Cardiac muscle cell (in vitro differentiated cells and primary cell): Measurements from ENCODE around the gene MYOD1. TPM values are rescaled to one million over a fixed set of nuclear protein-coding genes. Genes with fewer than 3 reads are reported as not detected.

Experiments used
- DNase-seq, 2 donors: peaks; one replicate each; pipeline versions ENCODE4 v3.0.0 to v3.0.0-alpha.2; 2010 to 2017; ENCODE audit warnings: low read depth in 1 of 2, low spot score in 1 of 2
- H3K27ac ChIP-seq: fragments of 200-600 bp; sonication (generic); 2 replicates; pipeline ENCODE4 v1.5.1; 2016
- H3K27me3 ChIP-seq: fragments of 200-600 bp; sonication (generic); 2 replicates; pipeline ENCODE4 v1.6.0; 2016; ENCODE audit warnings: control low read depth
- H3K36me3 ChIP-seq: fragments of 200-600 bp; sonication (generic); 2 replicates; pipeline ENCODE4 v1.5.1; 2016; ENCODE audit warnings: control low read depth
- H3K4me1 ChIP-seq: fragments of 200-600 bp; sonication (generic); 2 replicates; pipeline ENCODE4 v1.8.1; 2017; ENCODE audit warnings: low read depth, mild to moderate bottlenecking, mixed run types
- H3K4me3 ChIP-seq: fragments of 200-600 bp; sonication (generic); 2 replicates; pipeline ENCODE4 v1.5.1; 2016; ENCODE audit warnings: mild to moderate bottlenecking
- H3K9me3 ChIP-seq: fragments of 200-600 bp; sonication (generic); 2 replicates; pipeline ENCODE4 v1.5.1; 2017; ENCODE audit warnings: low read depth, mild to moderate bottlenecking, control low read depth
- CTCF ChIP-seq: IDR thresholded peaks from 2 replicates; pipeline ENCODE4 v1.5.1; 2012; ENCODE audit warnings: low read depth, mild to moderate bottlenecking, low read length
- polyA plus RNA-seq: library from polyadenylated mRNA; unstranded; fragments of >200 nt; fragmentation: Nextera tagmentation; extraction: Ambion mirVana; gene quantifications from 2 replicates; pipeline ENCODE4 v1.2.1, GENCODE V29; 2016
- total RNA-seq: library from RNA; depleted of rRNA; stranded (reverse); fragments of >200 nt; gene quantifications from 2 replicates; pipeline ENCODE4 v1.2.3, GENCODE V29; 2016

The MYOD1 gene
- total and polyA plus RNA-seq, 2 experiments from 2014 or later: not detected

GRCh38 chr11:17707830-17708229 lies 11.5 kb upstream of the MYOD1 start:
- no peak for DNase-seq
- Histone ChIP-seq H3K4me3 (no peak overlapping the region), H3K27ac (no peak overlapping the region), H3K36me3 (no peaks in the 10 kb centered on the region), H3K9me3 (no peaks in the 10 kb centered on the region), H3K27me3 (peaks cover 51% of the 10 kb centered on the region), H3K4me1 (no peaks in the 10 kb centered on the region)
- no peak for TF ChIP-seq CTCF

GRCh38 chr11:17711836-17712235 lies 7.5 kb upstream of the MYOD1 start:
- H3K4me3 ChIP-seq: no peak overlapping the region
- no peak for TF ChIP-seq CTCF
- H3K27ac ChIP-seq: no peak overlapping the region
- H3K36me3 ChIP-seq: no peaks in the 10 kb centered on the region
- no peaks in the 10 kb centered on the region for H3K9me3 ChIP-seq
- H3K27me3 ChIP-seq: peaks cover 80% of the 10 kb centered on the region
- no peaks in the 10 kb centered on the region for H3K4me1 ChIP-seq
- no peak for DNase-seq

- Histone ChIP-seq H3K4me3 (no peak overlapping the region), H3K36me3 (no peaks in the 10 kb centered on the region), H3K9me3 (no peaks in the 10 kb centered on the region), H3K4me1 (no peaks in the 10 kb centered on the region), H3K27ac (no peak overlapping the region), H3K27me3 (peaks cover 95% of the 10 kb centered on the region)
- TF ChIP-seq CTCF: no peak
- DNase-seq: no peak
Measured at GRCh38 chr11:17713851-17714250, 5.5 kb upstream of the MYOD1 start.

GRCh38 chr11:17714356-17714854 lies 5.0 kb upstream of the MYOD1 start:
- no peak overlapping the region for H3K4me3 ChIP-seq
- H3K9me3 ChIP-seq: no peaks in the 10 kb centered on the region
- peaks cover 98% of the 10 kb centered on the region for H3K27me3 ChIP-seq
- TF ChIP-seq CTCF: no peak
- no peak overlapping the region for H3K27ac ChIP-seq
- DNase-seq: no peak
- no peaks in the 10 kb centered on the region for H3K36me3 ChIP-seq
- H3K4me1 ChIP-seq: no peaks in the 10 kb centered on the region

- no peak for DNase-seq
- no peak overlapping the region for H3K4me3 ChIP-seq
- peaks cover 98% of the 10 kb centered on the region for H3K27me3 ChIP-seq
- no peaks in the 10 kb centered on the region for H3K36me3 ChIP-seq
- H3K9me3 ChIP-seq: no peaks in the 10 kb centered on the region
- H3K27ac ChIP-seq: no peak overlapping the region
- no peak for TF ChIP-seq CTCF
- no peaks in the 10 kb centered on the region for H3K4me1 ChIP-seq
Measured at GRCh38 chr11:17714870-17715269, 4.5 kb upstream of the MYOD1 start.

GRCh38 chr11:17716807-17717206 lies 2.6 kb upstream of the MYOD1 start:
- H3K27me3 ChIP-seq: peaks cover 100% of the 10 kb centered on the region
- TF ChIP-seq CTCF: no peak
- H3K27ac ChIP-seq: no peak overlapping the region
- H3K36me3 ChIP-seq: no peaks in the 10 kb centered on the region
- no peaks in the 10 kb centered on the region for H3K4me1 ChIP-seq
- no peaks in the 10 kb centered on the region for H3K9me3 ChIP-seq
- no peak for DNase-seq
- H3K4me3 ChIP-seq: no peak overlapping the region
